Measurements from ENCODE around the gene MTURN. TPM values are rescaled to one million over a fixed set of nuclear protein-coding genes. Genes with fewer than 3 reads are reported as not detected.

The MTURN gene
- total RNA-seq, 6 experiments from 2014 or later, result 2.2 to 5.2 (median 2.9) TPM

- Histone ChIP-seq H3K27me3 (no peaks in the 10 kb centered on the region), H3K9me3 (no peaks in the 10 kb centered on the region), H3K4me3 (no peak overlapping the region), H3K4me1 (peaks cover 0 to 14% (median 6%) of the 10 kb centered on the region in 4 donors), H3K36me3 (no peaks in the 10 kb centered on the region), H3K27ac (no peak overlapping the region)
- ATAC-seq, result no peak
- no peak for TF ChIP-seq POLR2A (IDR thresholded peaks at IDR 0.05)
- TF ChIP-seq CTCF (IDR thresholded peaks at IDR 0.05), result no peak
- intact Hi-C loops (cut with DNase I), result no loop called here
- no peak for DNase-seq
- 76% methylated on average over 15 of the region's 16 CpGs for WGBS (ENCODE audit: insufficient coverage, low coverage, low lambda C conversion rate, missing lambda C conversion rate)
These were observed 34.2 kb downstream of the MTURN start for GRCh38 chr7:30168835-30169573.

- Histone ChIP-seq H3K27ac (no peak overlapping the region), H3K4me3 (no peak overlapping the region), H3K4me1 (peaks cover 0 to 11% (median 4%) of the 10 kb centered on the region in 4 donors), H3K9me3 (no peaks in the 10 kb centered on the region), H3K27me3 (no peaks in the 10 kb centered on the region), H3K36me3 (no peaks in the 10 kb centered on the region)
- DNase-seq (no peak), ATAC-seq (no peak)
- 69% methylated on average over 2 of the region's 2 CpGs for WGBS (ENCODE audit: insufficient coverage, low coverage, low lambda C conversion rate, missing lambda C conversion rate)
- intact Hi-C loops (cut with DNase I), result no loop called here
- TF ChIP-seq POLR2A (IDR thresholded peaks at IDR 0.05) (no peak), CTCF (IDR thresholded peaks at IDR 0.05) (no peak)
These were observed 34.8 kb downstream of the MTURN start for GRCh38 chr7:30169579-30169978.

GRCh38 chr7:30170476-30171205 is 35.9 kb downstream of the MTURN start:
- H3K4me1 ChIP-seq, result peaks cover 0 to under 1% (median 0%) of the 10 kb centered on the region in 4 donors
- no peak for ATAC-seq
- TF ChIP-seq CTCF (IDR thresholded peaks at IDR 0.05) (no peak), POLR2A (IDR thresholded peaks at IDR 0.05) (no peak)
- H3K36me3 ChIP-seq, result no peaks in the 10 kb centered on the region
- intact Hi-C loops (cut with DNase I), result loop anchor here in 1 of 2 donors (10.0 kb wide), 1 partner anchor 254 kb away; no protein-coding TSS in a partner anchor
- DNase-seq, result no peak
- no peaks in the 10 kb centered on the region for H3K9me3 ChIP-seq
- H3K27ac ChIP-seq, result no peak overlapping the region
- H3K4me3 ChIP-seq, result no peak overlapping the region
- 81% methylated on average over 4 of the region's 6 CpGs for WGBS (ENCODE audit: insufficient coverage, low coverage, low lambda C conversion rate, missing lambda C conversion rate)
- H3K27me3 ChIP-seq, result no peaks in the 10 kb centered on the region

- Histone ChIP-seq H3K4me1 (no peaks in the 10 kb centered on the region), H3K27me3 (no peaks in the 10 kb centered on the region), H3K4me3 (no peak overlapping the region), H3K27ac (no peak overlapping the region), H3K9me3 (no peaks in the 10 kb centered on the region), H3K36me3 (no peaks in the 10 kb centered on the region)
- DNase-seq, result no peak
- TF ChIP-seq CTCF (IDR thresholded peaks at IDR 0.05) (no peak), POLR2A (IDR thresholded peaks at IDR 0.05) (no peak)
- intact Hi-C loops (cut with DNase I), result loop anchor here in 1 of 2 donors (10.0 kb wide), 1 partner anchor 253 kb away; no protein-coding TSS in a partner anchor
- no peak for ATAC-seq
- WGBS (ENCODE audit: insufficient coverage, low coverage, low lambda C conversion rate, missing lambda C conversion rate), result 82% methylated on average over 7 of the region's 9 CpGs
These were observed 37.1 kb downstream of the MTURN start for GRCh38 chr7:30171766-30172447.

Measured in right lobe of liver (tissue), 6 donors.